Gastroesophageal sphincter (tissue), 3 donors: ENCODE results near the gene MCM3AP.

Experiments
- POLR2A ChIP-seq, 2 donors: fragments of 450-650 bp; IDR thresholded peaks; one replicate each; pipeline ENCODE4 v1.6.1; 2017; ENCODE audit warnings: antibody characterized with exemption in 2 of 2, mild to moderate bottlenecking in 2 of 2, moderate library complexity in 1 of 2
- TF ChIP-seq, protein P1 (sequence below), 4 experiments: fragments of 200-600 bp in 2 of 4; fragments of 450-650 bp in 2 of 4; sonication (generic) in 1 of 4; IDR thresholded peaks; one replicate each; pipeline ENCODE4 v1.5.1; 2017 to 2019; ENCODE audit warnings: antibody characterized with exemption in 4 of 4, mild to moderate bottlenecking in 2 of 4, moderate library complexity in 2 of 4

DNA sequence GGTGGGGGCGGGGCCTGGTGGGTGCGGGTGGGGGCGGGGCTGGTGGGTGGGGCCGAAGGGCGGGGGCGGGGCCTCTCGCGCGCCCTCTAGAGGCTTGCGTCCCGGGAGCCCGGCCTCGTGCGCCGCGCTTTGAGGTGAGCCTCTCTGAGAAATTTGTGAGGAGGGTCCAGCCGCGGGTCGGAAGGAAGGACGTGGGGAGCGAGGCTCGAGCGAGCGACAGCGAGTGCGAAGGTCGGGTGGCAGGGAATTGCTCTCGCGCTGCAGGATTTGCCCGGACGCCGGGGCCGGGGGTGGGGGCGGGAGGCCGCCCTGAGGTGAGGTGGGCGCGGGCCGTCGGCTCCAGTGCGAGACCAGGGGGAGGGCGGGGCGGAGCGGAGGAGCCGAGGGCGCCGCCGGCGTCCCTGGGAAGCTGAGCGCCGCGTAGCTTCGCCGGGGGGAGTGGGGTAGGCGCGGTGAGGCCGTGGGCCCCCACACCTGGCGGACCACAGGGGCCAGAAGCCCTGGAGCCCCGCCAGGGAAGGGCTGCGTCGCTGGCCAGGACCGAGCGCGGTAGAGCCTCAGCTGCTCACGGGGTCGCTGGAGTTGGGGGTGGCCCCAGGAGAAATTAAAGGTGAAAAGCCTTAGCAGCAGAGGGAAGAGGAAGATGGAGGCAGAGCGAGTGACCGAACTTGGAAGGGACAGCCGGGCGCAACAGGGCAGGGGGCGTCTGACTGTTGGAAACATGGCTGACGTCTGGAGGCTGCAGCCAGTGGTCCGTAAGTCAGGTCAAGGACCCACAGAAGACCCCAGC, 56.1 kb downstream of the MCM3AP start:
- no peak for TF ChIP-seq POLR2A (IDR thresholded peaks at IDR 0.05)
- TF ChIP-seq, protein P1, sequence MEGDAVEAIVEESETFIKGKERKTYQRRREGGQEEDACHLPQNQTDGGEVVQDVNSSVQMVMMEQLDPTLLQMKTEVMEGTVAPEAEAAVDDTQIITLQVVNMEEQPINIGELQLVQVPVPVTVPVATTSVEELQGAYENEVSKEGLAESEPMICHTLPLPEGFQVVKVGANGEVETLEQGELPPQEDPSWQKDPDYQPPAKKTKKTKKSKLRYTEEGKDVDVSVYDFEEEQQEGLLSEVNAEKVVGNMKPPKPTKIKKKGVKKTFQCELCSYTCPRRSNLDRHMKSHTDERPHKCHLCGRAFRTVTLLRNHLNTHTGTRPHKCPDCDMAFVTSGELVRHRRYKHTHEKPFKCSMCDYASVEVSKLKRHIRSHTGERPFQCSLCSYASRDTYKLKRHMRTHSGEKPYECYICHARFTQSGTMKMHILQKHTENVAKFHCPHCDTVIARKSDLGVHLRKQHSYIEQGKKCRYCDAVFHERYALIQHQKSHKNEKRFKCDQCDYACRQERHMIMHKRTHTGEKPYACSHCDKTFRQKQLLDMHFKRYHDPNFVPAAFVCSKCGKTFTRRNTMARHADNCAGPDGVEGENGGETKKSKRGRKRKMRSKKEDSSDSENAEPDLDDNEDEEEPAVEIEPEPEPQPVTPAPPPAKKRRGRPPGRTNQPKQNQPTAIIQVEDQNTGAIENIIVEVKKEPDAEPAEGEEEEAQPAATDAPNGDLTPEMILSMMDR (IDR thresholded peaks at IDR 0.05) = peak in 3 of 4 experiments; percentile 47 to 86 (median 53)
